SK-N-SH (cell line): Measurements from ENCODE around the gene SRSF7. TPM values are rescaled to one million over a fixed set of nuclear protein-coding genes. Genes with fewer than 3 reads are reported as not detected.
"Not testable (repeated sequence)": the region's sequence is repeated elsewhere in the genome, so short reads cannot be mapped to it uniquely, and the experiment has no call there.

Source experiments
- CTCF ChIA-PET: fragments of 300-600, 350-600 bp; formaldehyde crosslinking; extraction: SDS; loops from one replicate; lab custom pipeline; 2021; lab: Yijun Ruan, JAX
- POLR2A ChIA-PET: fragments of 350-600 bp; sonication (Branson Sonifier 250); formaldehyde crosslinking; extraction: SDS; loops from one replicate; lab custom pipeline; 2020; ENCODE audit warnings: antibody characterized with exemption, inconsistent platforms; lab: Yijun Ruan, JAX
- DNase-seq: peaks from one replicate; pipeline ENCODE4 v3.0.0; 2012
- H2AFZ ChIP-seq: fragments of 200-600 bp; sonication (generic); 2 replicates; pipeline ENCODE4 v1.8.1; 2016; ENCODE audit warnings: antibody characterized with exemption, mild to moderate bottlenecking, low read depth
- H3F3A ChIP-seq: fragments of 200-600 bp; sonication (generic); replicated peaks from 2 replicates; pipeline ENCODE3; 2016; ENCODE audit warnings: antibody characterized with exemption, mild to moderate bottlenecking; ENCODE audit not compliant: insufficient read depth
- H3K27ac ChIP-seq, 2 experiments: fragments of 200-500 bp in 1 of 2; fragments of 200-600 bp in 1 of 2; sonication (Bioruptor generic) in 1 of 2; sonication (generic), shearing (Covaris generic) in 1 of 2; 2 replicates each; pipeline versions ENCODE4 v1.5.1 to v1.6.1; 2014 to 2016; ENCODE audit warnings: low read depth in 2 of 2, inconsistent platforms in 1 of 2, low read length in 1 of 2, mild to moderate bottlenecking in 1 of 2, mixed read lengths in 1 of 2
- H3K27me3 ChIP-seq: fragments of 200-600 bp; sonication (generic), shearing (Covaris generic); 2 replicates; pipeline ENCODE4 v1.6.1; 2016; ENCODE audit warnings: mixed run types; ENCODE audit not compliant: insufficient read depth
- H3K36me3 ChIP-seq, 2 experiments: fragments of 200-500 bp in 1 of 2; fragments of 200-600 bp in 1 of 2; sonication (Bioruptor generic) in 1 of 2; sonication (generic) in 1 of 2; replicated peaks in 1 of 2; 2 replicates each; pipeline versions ENCODE3 to v1.5.1; 2014 to 2016; ENCODE audit warnings: low read length in 1 of 2, mild to moderate bottlenecking in 1 of 2; ENCODE audit not compliant: insufficient read depth in 2 of 2, control insufficient read depth in 1 of 2
- H3K4me1 ChIP-seq, 2 experiments: fragments of 200-500 bp in 1 of 2; fragments of 200-600 bp in 1 of 2; sonication (Bioruptor generic) in 1 of 2; sonication (generic), shearing (Covaris generic) in 1 of 2; 2 replicates each; pipeline versions ENCODE4 v1.5.1 to v1.6.1; 2014 to 2016; ENCODE audit warnings: low read depth in 1 of 2, low read length in 1 of 2, mixed run types in 1 of 2; ENCODE audit not compliant: insufficient read depth in 2 of 2, control insufficient read depth in 1 of 2
- H3K4me2 ChIP-seq: fragments of 200-600 bp; sonication (generic), shearing (Covaris generic); 2 replicates; pipeline ENCODE4 v1.6.1; 2017; ENCODE audit warnings: mixed run types
- H3K4me3 ChIP-seq, 2 experiments: fragments of 200-500 bp in 1 of 2; fragments of 200-600 bp in 1 of 2; sonication (Bioruptor generic) in 1 of 2; sonication (generic), shearing (Covaris generic) in 1 of 2; 2 replicates each; pipeline versions ENCODE4 v1.5.1 to v1.8.1; 2014 to 2016; ENCODE audit warnings: low read depth in 2 of 2, inconsistent platforms in 1 of 2, low read length in 1 of 2, mild to moderate bottlenecking in 1 of 2, mixed read lengths in 1 of 2, moderate library complexity in 1 of 2
- H3K79me2 ChIP-seq: fragments of 200-600 bp; sonication (generic); 2 replicates; pipeline ENCODE4 v1.8.1; 2017; ENCODE audit warnings: mild to moderate bottlenecking; ENCODE audit not compliant: insufficient read depth
- H3K9ac ChIP-seq: fragments of 200-600 bp; sonication (generic); 2 replicates; pipeline ENCODE4 v1.6.1; 2017; ENCODE audit warnings: mixed run types
- H3K9me2 ChIP-seq: fragments of 200-600 bp; sonication (generic); 2 replicates; pipeline ENCODE4 v1.6.1; 2017; ENCODE audit warnings: mixed run types
- H3K9me3 ChIP-seq: fragments of 200-600 bp; sonication (generic); 2 replicates; pipeline ENCODE4 v1.6.1; 2017; ENCODE audit warnings: mixed run types, mild to moderate bottlenecking, moderate library complexity
- H4K20me1 ChIP-seq: fragments of 200-600 bp; sonication (generic); 2 replicates; pipeline ENCODE4 v1.6.1; 2017; ENCODE audit warnings: mild to moderate bottlenecking, mixed run types; ENCODE audit not compliant: insufficient read depth
- EZH2phosphoT487 ChIP-seq: fragments of 200-600 bp; sonication (generic); IDR thresholded peaks from 2 replicates; pipeline ENCODE4 v1.6.1; 2017; ENCODE audit warnings: low read depth, mixed run types, mild to moderate bottlenecking, antibody characterized with exemption, moderate library complexity, borderline replicate concordance
- FOXM1 ChIP-seq: IDR thresholded peaks from 2 replicates; pipeline ENCODE4 v1.4.0; 2012; ENCODE audit warnings: low read depth, mild to moderate bottlenecking
- NFIC ChIP-seq: IDR thresholded peaks from 2 replicates; pipeline ENCODE4 v1.4.0; 2012; ENCODE audit warnings: borderline replicate concordance
- RAD21 ChIP-seq: IDR thresholded peaks from 2 replicates; pipeline ENCODE4 v1.6.1; 2012; ENCODE audit warnings: mild to moderate bottlenecking, low read length
- TAF1 ChIP-seq: IDR thresholded peaks from 2 replicates; pipeline ENCODE4 v1.6.1; 2012; ENCODE audit warnings: low read depth, mild to moderate bottlenecking, low read length, moderate library complexity, borderline replicate concordance
- TEAD4 ChIP-seq: IDR thresholded peaks from 2 replicates; pipeline ENCODE4 v1.4.0; 2012; ENCODE audit warnings: mild to moderate bottlenecking, borderline replicate concordance; ENCODE audit not compliant: insufficient read depth
- YY1 ChIP-seq: IDR thresholded peaks from 2 replicates; pipeline ENCODE4 v1.4.0; 2012; ENCODE audit warnings: low read depth, mild to moderate bottlenecking
- WGBS: methylation state at CpG from one replicate; pipeline ENCODE4 v1.1.6; 2017; ENCODE audit warnings: low lambda C conversion rate; 5-methylcytosine and 5-hydroxymethylcytosine counted together
- polyA plus RNA-seq, 3 experiments: library from polyadenylated mRNA; depleted of rRNA; stranded (reverse); fragments of >200 nt; gene quantifications; 2 replicates each; pipeline ENCODE4 v1.2.3, GENCODE V29; 2012
- TF ChIP-seq, protein P1 (sequence below): IDR thresholded peaks from 2 replicates; pipeline ENCODE4 v1.4.0; 2012; ENCODE audit warnings: low read depth, borderline replicate concordance
- TF ChIP-seq, protein P2 (sequence below): fragments of 200-600 bp; sonication (generic); IDR thresholded peaks from 2 replicates; pipeline ENCODE4 v1.6.1; 2017; ENCODE audit warnings: antibody characterized with exemption, mild to moderate bottlenecking, moderate library complexity
- TF ChIP-seq, protein P3 (sequence below): fragments of 150-350 bp; IDR thresholded peaks from 2 replicates; pipeline ENCODE4 v1.6.1; 2017; ENCODE audit warnings: antibody characterized with exemption, low read length, low read depth, borderline replicate concordance
- TF ChIP-seq, protein P4 (sequence below): IDR thresholded peaks from 2 replicates; pipeline ENCODE4 v1.4.0; 2012; ENCODE audit warnings: low read depth, borderline replicate concordance

Gene SRSF7
- polyA plus RNA-seq, 1 of the 3 experiments (the other 2 are of a cell fraction): 199 TPM

DNA sequence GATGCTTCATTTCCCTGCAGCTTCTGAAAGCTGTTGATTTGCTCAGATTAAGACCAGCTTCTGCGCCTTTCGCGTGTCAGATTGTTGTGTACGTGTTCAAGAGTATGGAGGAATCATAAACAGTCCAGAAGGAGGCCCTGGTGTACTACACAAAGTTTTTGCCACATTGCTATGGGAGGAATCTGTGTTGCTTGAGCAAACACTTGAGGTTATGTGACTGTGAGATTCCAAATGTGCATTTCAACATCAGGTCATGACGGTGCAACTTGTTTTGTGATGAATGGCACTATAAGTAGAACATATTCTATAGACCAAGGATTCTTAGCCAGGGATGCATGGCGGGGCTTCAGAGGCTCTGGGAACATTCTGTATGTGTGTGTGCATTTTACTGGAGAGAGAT is 35.0 kb downstream of the SRSF7 start:
- Histone ChIP-seq H4K20me1 (no peaks in the 10 kb centered on the region), H3F3A (peaks cover 3% of the 10 kb centered on the region), H2AFZ (no peak overlapping the region), H3K27ac (no peak overlapping the region), H3K27me3 (no peaks in the 10 kb centered on the region)
- POLR2A ChIA-PET: interaction anchor here (1.2 kb wide), 1 partner anchor 35 kb away, joined by 5 read pairs; the partner anchor contains the start of gene SRSF7
- no peak for TF ChIP-seq TAF1
- TF ChIP-seq, protein P1, sequence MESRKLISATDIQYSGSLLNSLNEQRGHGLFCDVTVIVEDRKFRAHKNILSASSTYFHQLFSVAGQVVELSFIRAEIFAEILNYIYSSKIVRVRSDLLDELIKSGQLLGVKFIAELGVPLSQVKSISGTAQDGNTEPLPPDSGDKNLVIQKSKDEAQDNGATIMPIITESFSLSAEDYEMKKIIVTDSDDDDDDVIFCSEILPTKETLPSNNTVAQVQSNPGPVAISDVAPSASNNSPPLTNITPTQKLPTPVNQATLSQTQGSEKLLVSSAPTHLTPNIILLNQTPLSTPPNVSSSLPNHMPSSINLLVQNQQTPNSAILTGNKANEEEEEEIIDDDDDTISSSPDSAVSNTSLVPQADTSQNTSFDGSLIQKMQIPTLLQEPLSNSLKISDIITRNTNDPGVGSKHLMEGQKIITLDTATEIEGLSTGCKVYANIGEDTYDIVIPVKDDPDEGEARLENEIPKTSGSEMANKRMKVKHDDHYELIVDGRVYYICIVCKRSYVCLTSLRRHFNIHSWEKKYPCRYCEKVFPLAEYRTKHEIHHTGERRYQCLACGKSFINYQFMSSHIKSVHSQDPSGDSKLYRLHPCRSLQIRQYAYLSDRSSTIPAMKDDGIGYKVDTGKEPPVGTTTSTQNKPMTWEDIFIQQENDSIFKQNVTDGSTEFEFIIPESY: no peak
- no peak for TF ChIP-seq EZH2phosphoT487
- TF ChIP-seq FOXM1: no peak
- no peak for TF ChIP-seq TEAD4
- TF ChIP-seq NFIC: no peak
- TF ChIP-seq, protein P2, sequence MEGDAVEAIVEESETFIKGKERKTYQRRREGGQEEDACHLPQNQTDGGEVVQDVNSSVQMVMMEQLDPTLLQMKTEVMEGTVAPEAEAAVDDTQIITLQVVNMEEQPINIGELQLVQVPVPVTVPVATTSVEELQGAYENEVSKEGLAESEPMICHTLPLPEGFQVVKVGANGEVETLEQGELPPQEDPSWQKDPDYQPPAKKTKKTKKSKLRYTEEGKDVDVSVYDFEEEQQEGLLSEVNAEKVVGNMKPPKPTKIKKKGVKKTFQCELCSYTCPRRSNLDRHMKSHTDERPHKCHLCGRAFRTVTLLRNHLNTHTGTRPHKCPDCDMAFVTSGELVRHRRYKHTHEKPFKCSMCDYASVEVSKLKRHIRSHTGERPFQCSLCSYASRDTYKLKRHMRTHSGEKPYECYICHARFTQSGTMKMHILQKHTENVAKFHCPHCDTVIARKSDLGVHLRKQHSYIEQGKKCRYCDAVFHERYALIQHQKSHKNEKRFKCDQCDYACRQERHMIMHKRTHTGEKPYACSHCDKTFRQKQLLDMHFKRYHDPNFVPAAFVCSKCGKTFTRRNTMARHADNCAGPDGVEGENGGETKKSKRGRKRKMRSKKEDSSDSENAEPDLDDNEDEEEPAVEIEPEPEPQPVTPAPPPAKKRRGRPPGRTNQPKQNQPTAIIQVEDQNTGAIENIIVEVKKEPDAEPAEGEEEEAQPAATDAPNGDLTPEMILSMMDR: no peak
- no peak for TF ChIP-seq YY1
- TF ChIP-seq RAD21: no peak
- TF ChIP-seq, protein P3, sequence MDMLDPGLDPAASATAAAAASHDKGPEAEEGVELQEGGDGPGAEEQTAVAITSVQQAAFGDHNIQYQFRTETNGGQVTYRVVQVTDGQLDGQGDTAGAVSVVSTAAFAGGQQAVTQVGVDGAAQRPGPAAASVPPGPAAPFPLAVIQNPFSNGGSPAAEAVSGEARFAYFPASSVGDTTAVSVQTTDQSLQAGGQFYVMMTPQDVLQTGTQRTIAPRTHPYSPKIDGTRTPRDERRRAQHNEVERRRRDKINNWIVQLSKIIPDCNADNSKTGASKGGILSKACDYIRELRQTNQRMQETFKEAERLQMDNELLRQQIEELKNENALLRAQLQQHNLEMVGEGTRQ: no peak
- TF ChIP-seq, protein P4, sequence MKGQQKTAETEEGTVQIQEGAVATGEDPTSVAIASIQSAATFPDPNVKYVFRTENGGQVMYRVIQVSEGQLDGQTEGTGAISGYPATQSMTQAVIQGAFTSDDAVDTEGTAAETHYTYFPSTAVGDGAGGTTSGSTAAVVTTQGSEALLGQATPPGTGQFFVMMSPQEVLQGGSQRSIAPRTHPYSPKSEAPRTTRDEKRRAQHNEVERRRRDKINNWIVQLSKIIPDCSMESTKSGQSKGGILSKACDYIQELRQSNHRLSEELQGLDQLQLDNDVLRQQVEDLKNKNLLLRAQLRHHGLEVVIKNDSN: no peak
- TF ChIP-seq, all 33 proteins: peak for 0
- H3K79me2 ChIP-seq: no peaks in the 10 kb centered on the region
- no peak overlapping the region for H3K9ac ChIP-seq
- H3K4me1 ChIP-seq: no peaks in the 10 kb centered on the region
- 86% methylated on average over 6 of the region's 6 CpGs for WGBS
- no peaks in the 10 kb centered on the region for H3K9me2 ChIP-seq
- H3K9me3 ChIP-seq: no peaks in the 10 kb centered on the region
- no peaks in the 10 kb centered on the region for H3K36me3 ChIP-seq
- no peak overlapping the region for H3K4me3 ChIP-seq
- no peak for DNase-seq
- CTCF ChIA-PET: interaction anchor here (1.1 to 2.5 kb wide), 4 partner anchors 9 to 134 kb away, joined by 3 to 9 read pairs (median 5); no protein-coding TSS in a partner anchor
- H3K4me2 ChIP-seq: no peak overlapping the region

DNA sequence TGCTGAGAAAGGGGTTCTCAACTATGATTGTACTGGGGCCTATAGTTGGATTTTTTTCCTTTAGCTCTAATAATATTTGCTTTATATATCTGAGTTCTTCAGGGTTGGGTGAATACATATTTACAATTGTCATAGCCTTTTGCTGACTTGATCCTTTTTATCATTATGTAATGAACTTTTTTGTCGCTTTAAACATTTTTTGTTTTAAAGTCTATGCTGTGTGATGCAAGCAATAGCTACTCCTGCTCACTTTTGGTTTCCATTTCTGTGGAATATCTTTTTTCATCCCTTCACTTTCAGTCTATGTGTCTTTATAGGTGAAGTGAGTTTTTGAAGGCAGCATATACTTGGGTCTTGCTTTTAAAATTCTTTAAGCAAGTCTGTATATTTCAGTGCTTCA is 36.2 kb downstream of the SRSF7 start:
- H3K27me3 ChIP-seq, CTCF ChIA-PET, H3K9me2 ChIP-seq, H3K79me2 ChIP-seq, H3K27ac ChIP-seq, H4K20me1 ChIP-seq, DNase-seq, H2AFZ ChIP-seq, H3F3A ChIP-seq, H3K4me3 ChIP-seq, H3K4me2 ChIP-seq, H3K9me3 ChIP-seq, H3K36me3 ChIP-seq, H3K4me1 ChIP-seq, H3K9ac ChIP-seq: not testable (repeated sequence)
- 100% methylated on average over 1 of the region's 1 CpG for WGBS
- POLR2A ChIA-PET: interaction anchor here (0.6 kb wide), 1 partner anchor 721 kb away, joined by 3 read pairs; no protein-coding TSS in a partner anchor
